ENCODE data around the gene PEX3.
A peak's percentile ranks its signal among the peaks of the same experiment; 100 is the strongest.

PEX3 gene

GRCh38 chr6:143535189-143535614, 84.6 kb downstream of the PEX3 start:
- no peak for FAIRE-seq

GRCh38 chr6:143536461-143536865, 85.9 kb downstream of the PEX3 start:
- FAIRE-seq (peak; percentile 5), DNase-seq (ENCODE audit: extremely low spot score, insufficient read length, low read depth) (no peak)

More at GRCh38 chr6:143535189-143535614, 84.6 kb downstream of the PEX3 start:
- no peak for DNase-seq (ENCODE audit: extremely low spot score, insufficient read length, low read depth)

DNA sequence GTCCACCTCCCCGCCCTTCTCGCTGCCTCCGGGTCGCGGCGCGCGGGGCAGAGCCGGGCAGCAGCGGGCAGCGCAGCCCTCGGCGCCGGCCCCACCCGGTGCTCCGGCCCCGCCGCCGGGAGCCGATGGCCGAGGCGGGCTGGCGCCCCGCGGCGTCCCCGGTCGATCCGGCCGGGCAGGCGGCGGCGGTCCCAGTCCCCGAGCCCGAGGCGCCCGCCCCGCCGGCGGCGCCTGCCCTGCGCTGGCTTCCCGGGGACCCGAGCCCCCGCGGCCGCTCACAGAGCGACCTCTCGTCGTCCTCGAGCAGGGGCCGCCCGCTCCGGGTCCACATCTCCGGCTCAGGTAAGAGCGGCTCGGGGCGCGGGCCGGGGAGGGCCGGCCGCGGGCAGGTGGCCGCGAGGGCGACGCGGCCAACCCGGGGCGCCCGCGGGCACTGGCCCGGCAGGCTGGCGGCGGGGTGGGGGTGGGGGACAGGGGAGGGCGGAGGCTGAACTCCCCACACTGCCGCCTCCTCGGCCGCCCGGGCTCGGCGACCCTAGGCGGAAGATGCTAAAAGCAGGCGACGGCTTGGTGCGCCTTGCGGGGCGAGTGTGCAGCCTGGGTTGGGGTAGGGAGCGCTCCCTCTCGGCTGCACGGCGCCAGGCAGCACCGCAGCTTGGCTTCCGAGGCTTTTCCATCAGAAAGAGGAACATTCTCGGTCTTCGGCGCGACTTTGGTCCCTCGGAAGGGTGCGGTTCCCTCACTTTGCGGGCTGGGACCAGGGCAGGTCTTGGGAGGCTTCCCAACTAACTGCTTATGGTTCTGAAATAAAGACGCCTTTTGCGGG, 86.5 kb downstream of the PEX3 start:
- FAIRE-seq = no peak
- no peak for DNase-seq (ENCODE audit: extremely low spot score, insufficient read length, low read depth)

GRCh38 chr6:143538374-143538773, 87.8 kb downstream of the PEX3 start:
- FAIRE-seq = no peak
- no peak for DNase-seq (ENCODE audit: extremely low spot score, insufficient read length, low read depth)

DNA sequence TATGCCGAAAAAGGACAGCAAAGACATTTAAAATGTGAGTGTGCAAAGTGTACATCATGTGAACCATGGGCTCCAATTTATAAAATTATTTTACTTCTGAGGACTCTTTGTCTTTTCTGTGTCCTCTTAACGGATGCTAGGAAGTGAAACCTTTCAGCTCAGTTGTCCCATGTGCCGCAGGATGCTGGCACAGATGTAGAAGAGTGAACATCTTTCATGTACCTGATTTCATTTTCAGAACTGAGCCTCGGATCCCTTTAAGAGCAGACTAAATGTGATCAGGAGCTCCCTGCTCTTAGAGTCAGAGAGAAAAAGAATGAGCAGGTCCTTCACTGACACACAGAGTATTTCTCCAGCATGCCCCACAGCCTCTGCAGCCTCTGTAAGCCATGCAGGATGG, 88.5 kb downstream of the PEX3 start:
- FAIRE-seq (no peak), DNase-seq (ENCODE audit: extremely low spot score, insufficient read length, low read depth) (no peak)

- DNase-seq (ENCODE audit: extremely low spot score, insufficient read length, low read depth) (no peak), FAIRE-seq (no peak)
Observed at GRCh38 chr6:143539734-143540133, 89.1 kb downstream of the PEX3 start.

DNA sequence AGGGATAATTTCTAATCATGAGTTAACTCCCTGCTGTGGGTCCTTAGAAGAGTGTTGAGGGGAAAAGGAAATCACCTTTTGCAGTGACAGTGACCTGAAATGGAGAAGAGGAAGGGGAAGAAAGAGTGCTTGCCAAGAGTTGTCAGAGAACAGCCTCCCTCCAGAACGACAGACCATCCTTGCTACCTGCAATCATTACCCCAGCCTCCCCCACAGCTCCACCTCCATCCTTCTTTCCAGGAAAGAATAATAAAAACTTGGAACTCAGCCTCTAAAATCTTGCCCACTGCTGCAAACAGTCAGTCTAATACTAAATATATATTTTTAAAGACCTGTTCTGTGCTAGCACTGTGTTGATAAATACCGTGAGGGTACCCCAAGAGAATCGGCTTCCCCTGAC, 89.6 kb downstream of the PEX3 start:
- DNase-seq (ENCODE audit: extremely low spot score, insufficient read length, low read depth) (no peak), FAIRE-seq (no peak)
